Neural cell (in vitro differentiated cells): ENCODE data around the gene GNG4. TPM values are rescaled to one million over a fixed set of nuclear protein-coding genes. Genes with fewer than 3 reads are reported as not detected.
"Not testable (repeated sequence)": the region's sequence is repeated elsewhere in the genome, so short reads cannot be mapped to it uniquely, and the experiment has no call there.

Experiments used
- H2AFZ ChIP-seq: fragments of 200-600, 300-800 bp; sonication (generic), shearing (Covaris generic); 2 replicates; pipeline ENCODE4 v1.6.0; 2014; ENCODE audit warnings: low read depth, mild to moderate bottlenecking, antibody characterized with exemption, low read length, moderate library complexity
- H3F3A ChIP-seq: fragments of 200-600 bp; shearing (Covaris generic); 2 replicates; pipeline ENCODE4 v1.6.1; 2016; ENCODE audit warnings: mild to moderate bottlenecking, moderate library complexity, mixed read lengths, antibody characterized with exemption, low read length; ENCODE audit not compliant: insufficient read depth, poor library complexity, severe bottlenecking
- H3K27ac ChIP-seq: fragments of 200-600, 300-800 bp; sonication (generic), shearing (Covaris generic); 2 replicates; pipeline ENCODE4 v1.5.1; 2014; ENCODE audit warnings: mild to moderate bottlenecking, low read length, moderate library complexity
- H3K27me3 ChIP-seq: fragments of 300-800, 200-600 bp; sonication (generic), shearing (Covaris generic); 2 replicates; pipeline ENCODE4 v1.6.0; 2014; ENCODE audit warnings: mild to moderate bottlenecking, low read depth, low read length, moderate library complexity; ENCODE audit not compliant: insufficient read depth
- H3K36me3 ChIP-seq: fragments of 300-800, 200-600 bp; sonication (generic), shearing (Covaris generic); 2 replicates; pipeline ENCODE4 v1.5.1; 2014; ENCODE audit warnings: mild to moderate bottlenecking, antibody characterized with exemption, low read length, moderate library complexity; ENCODE audit not compliant: insufficient read depth
- H3K4me2 ChIP-seq: fragments of 300-800, 200-600 bp; sonication (generic), shearing (Covaris generic); 2 replicates; pipeline ENCODE4 v1.6.0; 2014; ENCODE audit warnings: mild to moderate bottlenecking, low read length
- H3K4me3 ChIP-seq: fragments of 300-800, 200-600 bp; sonication (generic), shearing (Covaris generic); 2 replicates; pipeline ENCODE4 v1.5.1; 2014; ENCODE audit warnings: mild to moderate bottlenecking, low read length, moderate library complexity
- H3K79me2 ChIP-seq: fragments of 200-600 bp; shearing (Covaris generic); replicated peaks from 2 replicates; pipeline ENCODE4 v1.6.0; 2014; ENCODE audit warnings: mild to moderate bottlenecking, low read length, moderate library complexity; ENCODE audit not compliant: insufficient read depth
- H3K9ac ChIP-seq: fragments of 300-800, 200-600 bp; sonication (generic), shearing (Covaris generic); 2 replicates; pipeline ENCODE4 v1.6.1; 2016; ENCODE audit warnings: mild to moderate bottlenecking, low read length, mixed read lengths
- H3K9me2 ChIP-seq: fragments of 200-600 bp; shearing (Covaris generic); 2 replicates; pipeline ENCODE4 v1.6.1; 2016; ENCODE audit warnings: mild to moderate bottlenecking, low read length, mixed read lengths; ENCODE audit not compliant: insufficient read depth
- H3K9me3 ChIP-seq: fragments of 200-600, 300-800 bp; sonication (generic), shearing (Covaris generic); 2 replicates; pipeline ENCODE4 v1.6.1; 2016; ENCODE audit warnings: mild to moderate bottlenecking, mixed run types, low read length, moderate library complexity, mixed read lengths
- H4K20me1 ChIP-seq: fragments of 200-600 bp; shearing (Covaris generic); 2 replicates; pipeline ENCODE4 v1.6.1; 2016; ENCODE audit warnings: mild to moderate bottlenecking, mixed run types; ENCODE audit not compliant: insufficient read depth
- CTCF ChIP-seq: fragments of 450-650 bp; IDR thresholded peaks from 2 replicates; pipeline ENCODE4 v1.5.1; 2014; ENCODE audit warnings: antibody characterized with exemption, mild to moderate bottlenecking, moderate library complexity; ENCODE audit not compliant: poor library complexity, severe bottlenecking
- EP300 ChIP-seq: fragments of 450-650 bp; conservative IDR thresholded peaks from 2 replicates; pipeline ENCODE4 v1.6.1; 2014; ENCODE audit warnings: antibody characterized with exemption, mild to moderate bottlenecking, moderate library complexity; ENCODE audit not compliant: poor library complexity, severe bottlenecking
- EZH2 ChIP-seq: fragments of 200-600, 300-800 bp; shearing (Covaris generic), sonication (generic); IDR thresholded peaks from 2 replicates; pipeline ENCODE4 v1.6.1; 2014; ENCODE audit warnings: antibody characterized with exemption, low read length, borderline replicate concordance, mild to moderate bottlenecking; ENCODE audit not compliant: insufficient read depth, poor library complexity, severe bottlenecking
- MXI1 ChIP-seq: fragments of 450-650 bp; conservative IDR thresholded peaks from 2 replicates; pipeline ENCODE4 v1.6.1; 2014; ENCODE audit warnings: antibody characterized with exemption, mild to moderate bottlenecking; ENCODE audit not compliant: poor library complexity, severe bottlenecking
- POLR2AphosphoS5 ChIP-seq: IDR thresholded peaks from 2 replicates; pipeline ENCODE4 v1.6.1; 2012
- RAD21 ChIP-seq: fragments of 450-650 bp; conservative IDR thresholded peaks from 2 replicates; pipeline ENCODE4 v1.6.1; 2014; ENCODE audit warnings: antibody characterized with exemption, mild to moderate bottlenecking, moderate library complexity
- SMC3 ChIP-seq: fragments of 450-650 bp; conservative IDR thresholded peaks from 2 replicates; pipeline ENCODE4 v1.6.1; 2014; ENCODE audit warnings: antibody characterized with exemption, mild to moderate bottlenecking, moderate library complexity; ENCODE audit not compliant: poor library complexity
- TAF1 ChIP-seq: IDR thresholded peaks from 2 replicates; pipeline ENCODE4 v1.6.1; 2012; ENCODE audit warnings: low read depth
- polyA plus RNA-seq: library from polyadenylated mRNA; depleted of rRNA; stranded (reverse); fragments of >200 nt; gene quantifications from 2 replicates; pipeline ENCODE4 v1.2.3, GENCODE V29; 2014
- TF ChIP-seq, protein P1 (sequence below): IDR thresholded peaks from 2 replicates; pipeline ENCODE4 v1.6.1; 2012; ENCODE audit warnings: borderline replicate concordance

Gene GNG4
- polyA plus RNA-seq, 1 donor from 2014 or later = 63.2 TPM

DNA sequence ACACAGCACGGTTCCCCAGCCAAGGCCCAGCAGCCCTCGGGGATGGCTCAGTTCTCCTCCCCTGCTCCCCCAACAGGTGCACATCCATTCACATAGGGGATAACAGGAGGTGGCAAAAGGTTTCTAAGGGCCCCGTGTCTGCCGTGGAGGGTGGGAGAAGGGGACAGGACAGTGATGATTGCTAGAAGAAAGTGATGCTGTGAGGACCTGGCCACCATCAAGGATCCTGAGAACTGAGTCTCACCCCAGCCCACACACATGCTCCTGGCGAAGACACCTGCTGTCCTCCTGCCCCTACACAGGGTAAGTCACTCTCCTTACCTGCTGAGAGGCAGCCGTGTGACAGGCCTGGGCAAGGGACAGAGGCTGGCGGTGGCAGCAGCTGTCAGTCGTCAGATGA lies 54.5 kb downstream of the GNG4 start:
- no peaks in the 10 kb centered on the region for H3K36me3 ChIP-seq
- no peak overlapping the region for H3K27ac ChIP-seq
- no peak overlapping the region for H2AFZ ChIP-seq
- H3K27me3 ChIP-seq = no peaks in the 10 kb centered on the region
- H3K9ac ChIP-seq = no peak overlapping the region
- H3K9me2 ChIP-seq = no peaks in the 10 kb centered on the region
- no peak for TF ChIP-seq RAD21
- TF ChIP-seq EP300 = no peak
- no peak for TF ChIP-seq POLR2AphosphoS5
- TF ChIP-seq MXI1 = no peak
- TF ChIP-seq, protein P1, sequence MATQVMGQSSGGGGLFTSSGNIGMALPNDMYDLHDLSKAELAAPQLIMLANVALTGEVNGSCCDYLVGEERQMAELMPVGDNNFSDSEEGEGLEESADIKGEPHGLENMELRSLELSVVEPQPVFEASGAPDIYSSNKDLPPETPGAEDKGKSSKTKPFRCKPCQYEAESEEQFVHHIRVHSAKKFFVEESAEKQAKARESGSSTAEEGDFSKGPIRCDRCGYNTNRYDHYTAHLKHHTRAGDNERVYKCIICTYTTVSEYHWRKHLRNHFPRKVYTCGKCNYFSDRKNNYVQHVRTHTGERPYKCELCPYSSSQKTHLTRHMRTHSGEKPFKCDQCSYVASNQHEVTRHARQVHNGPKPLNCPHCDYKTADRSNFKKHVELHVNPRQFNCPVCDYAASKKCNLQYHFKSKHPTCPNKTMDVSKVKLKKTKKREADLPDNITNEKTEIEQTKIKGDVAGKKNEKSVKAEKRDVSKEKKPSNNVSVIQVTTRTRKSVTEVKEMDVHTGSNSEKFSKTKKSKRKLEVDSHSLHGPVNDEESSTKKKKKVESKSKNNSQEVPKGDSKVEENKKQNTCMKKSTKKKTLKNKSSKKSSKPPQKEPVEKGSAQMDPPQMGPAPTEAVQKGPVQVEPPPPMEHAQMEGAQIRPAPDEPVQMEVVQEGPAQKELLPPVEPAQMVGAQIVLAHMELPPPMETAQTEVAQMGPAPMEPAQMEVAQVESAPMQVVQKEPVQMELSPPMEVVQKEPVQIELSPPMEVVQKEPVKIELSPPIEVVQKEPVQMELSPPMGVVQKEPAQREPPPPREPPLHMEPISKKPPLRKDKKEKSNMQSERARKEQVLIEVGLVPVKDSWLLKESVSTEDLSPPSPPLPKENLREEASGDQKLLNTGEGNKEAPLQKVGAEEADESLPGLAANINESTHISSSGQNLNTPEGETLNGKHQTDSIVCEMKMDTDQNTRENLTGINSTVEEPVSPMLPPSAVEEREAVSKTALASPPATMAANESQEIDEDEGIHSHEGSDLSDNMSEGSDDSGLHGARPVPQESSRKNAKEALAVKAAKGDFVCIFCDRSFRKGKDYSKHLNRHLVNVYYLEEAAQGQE = no peak
- no peak for TF ChIP-seq CTCF
- no peak for TF ChIP-seq TAF1
- H3K79me2 ChIP-seq = no peaks in the 10 kb centered on the region
- H3K9me3 ChIP-seq = no peaks in the 10 kb centered on the region
- no peak overlapping the region for H3K4me2 ChIP-seq
- no peak overlapping the region for H3K4me3 ChIP-seq
- no peaks in the 10 kb centered on the region for H4K20me1 ChIP-seq
- H3F3A ChIP-seq = no peaks in the 10 kb centered on the region

DNA sequence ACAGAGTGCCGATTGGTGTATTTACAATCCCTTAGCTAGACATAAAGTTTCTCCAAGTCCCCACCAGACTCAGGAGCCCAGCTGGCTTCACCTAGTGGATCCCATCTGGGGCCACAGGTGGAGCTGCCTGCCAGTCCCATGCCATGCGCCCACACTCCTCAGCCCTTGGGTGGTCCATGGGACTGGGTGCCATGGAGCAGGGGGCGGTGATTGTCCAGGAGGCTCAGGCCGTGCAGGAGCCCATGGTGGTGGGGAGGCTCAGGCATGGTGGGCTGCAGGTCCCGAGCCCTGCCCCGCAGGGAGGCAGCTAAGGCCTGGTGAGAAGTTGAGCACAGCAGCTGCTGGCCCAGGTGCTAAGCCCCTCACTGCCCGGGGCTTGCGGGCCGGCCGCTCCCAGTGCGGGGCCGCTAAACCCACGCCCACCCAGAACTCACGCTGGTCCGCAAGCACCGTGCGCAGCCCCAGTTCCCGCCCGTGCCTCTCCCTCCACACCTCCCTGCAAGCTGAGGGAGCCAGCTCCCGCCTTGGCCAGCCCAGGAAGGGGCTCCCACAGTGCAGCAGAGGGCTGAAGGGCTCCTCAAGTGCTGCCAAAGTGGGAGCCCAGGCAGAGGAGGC lies 55.2 kb downstream of the GNG4 start:
- H3K9ac ChIP-seq, H2AFZ ChIP-seq, H4K20me1 ChIP-seq, H3F3A ChIP-seq, H3K4me3 ChIP-seq, H3K27me3 ChIP-seq, H3K27ac ChIP-seq, H3K4me2 ChIP-seq, H3K79me2 ChIP-seq, H3K9me3 ChIP-seq, H3K36me3 ChIP-seq, H3K9me2 ChIP-seq: not testable (repeated sequence)

DNA sequence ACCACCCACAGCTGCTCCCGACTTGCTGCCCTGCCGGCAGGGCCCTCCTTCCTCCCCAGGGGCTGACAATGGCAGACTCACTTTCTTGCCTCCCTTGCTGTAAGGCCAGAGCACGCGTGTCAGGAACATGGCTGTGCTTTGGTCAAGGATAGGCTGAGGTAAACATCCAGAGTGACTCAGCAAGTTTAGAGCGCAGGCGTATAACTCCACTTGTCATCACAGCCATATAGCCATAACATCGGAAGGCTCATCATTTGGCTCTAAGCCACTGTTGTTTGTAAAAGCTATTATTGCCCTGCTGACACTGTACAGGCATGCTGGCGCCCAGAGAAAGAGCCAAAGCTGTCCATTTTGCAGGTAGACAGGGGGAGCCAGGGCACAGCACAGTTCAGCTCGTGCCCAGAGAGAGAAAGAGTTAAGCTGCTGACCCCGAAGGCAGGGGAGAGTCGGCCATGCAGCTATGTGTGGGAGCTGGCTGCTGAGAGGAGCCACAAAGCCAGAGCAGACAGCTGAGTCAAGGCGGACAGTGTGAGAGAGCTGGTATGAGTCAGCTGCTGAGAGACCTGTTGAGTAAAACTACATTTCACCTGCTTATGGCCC lies 60.6 kb downstream of the GNG4 start:
- Histone ChIP-seq H3K36me3 (peaks cover 14% of the 10 kb centered on the region), H3F3A (no peaks in the 10 kb centered on the region), H3K9me3 (peaks cover 2% of the 10 kb centered on the region), H3K9me2 (no peaks in the 10 kb centered on the region), H3K27me3 (no peaks in the 10 kb centered on the region), H3K4me3 (no peak overlapping the region), H3K9ac (no peak overlapping the region), H3K4me2 (no peak overlapping the region), H3K27ac (no peak overlapping the region), H4K20me1 (no peaks in the 10 kb centered on the region), H2AFZ (no peak overlapping the region), H3K79me2 (no peaks in the 10 kb centered on the region)
- TF ChIP-seq, protein P1 = no peak
- no peak for TF ChIP-seq EP300
- no peak for TF ChIP-seq EZH2
- TF ChIP-seq RAD21 = no peak
- no peak for TF ChIP-seq TAF1
- TF ChIP-seq POLR2AphosphoS5 = no peak
- no peak for TF ChIP-seq SMC3
- no peak for TF ChIP-seq CTCF
- TF ChIP-seq MXI1 = no peak
